Measurements from ENCODE around the gene FARP2.

- TF ChIP-seq CTCF (IDR thresholded peaks at IDR 0.05) (no peak), ZFX (IDR thresholded peaks at IDR 0.05; ENCODE audit: borderline replicate concordance) (no peak)
Observed at GRCh38 chr2:241422350-241422749, 66.3 kb downstream of the FARP2 start.
